ENCODE measurements around the gene MPPED2.

GRCh38 chr11:30505603-30506002 is 80.5 kb downstream of the MPPED2 start:
- TF ChIP-seq CTCF (conservative IDR thresholded peaks at IDR 0.05), result no peak
- TF ChIP-seq ZFX (IDR thresholded peaks at IDR 0.05), result no peak
